HCT116 (cell line): ENCODE measurements around the gene KCTD19. TPM values are rescaled to one million over a fixed set of nuclear protein-coding genes. Genes with fewer than 3 reads are reported as not detected.
"Not testable (repeated sequence)": the region's sequence is repeated elsewhere in the genome, so short reads cannot be mapped to it uniquely, and the experiment has no call there.

Source experiments
- ATAC-seq: fragments of 200-7000 bp; cut with Tn5 transposase; 2 replicates; pipeline ENCODE4 v1.9.1; 2020; ENCODE audit warnings: mild to moderate bottlenecking, moderate library complexity
- Bru-seq: library from RNA; stranded (reverse); fragments of 400-500 nt; gene quantifications from one replicate; lab custom pipeline; 2021; lab: Mats Ljungman, UMichigan
- BruChase-seq, 2 experiments: library from RNA; stranded (reverse); fragments of 400-500 nt; gene quantifications; one replicate each; lab custom pipeline; 2021; lab: Mats Ljungman, UMichigan
- BruUV-seq: library from RNA; stranded (reverse); fragments of 400-500 nt; replicated peaks from 2 replicates; lab custom pipeline; 2021; lab: Mats Ljungman, UMichigan
- CTCF ChIA-PET: fragments of 300-600 bp; sonication (Branson Sonifier 250); formaldehyde crosslinking; loops from one replicate; lab custom pipeline; 2021; ENCODE audit warnings: antibody characterized with exemption; lab: Charles Lee
- POLR2A ChIA-PET: fragments of 300-600, 350-600 bp; sonication (Branson Sonifier 250); formaldehyde crosslinking; loops from one replicate; lab custom pipeline; 2021; ENCODE audit warnings: antibody characterized with exemption; lab: Charles Lee
- RAD21 ChIA-PET, 2 experiments: fragments of 300-600 bp; sonication (Branson Sonifier 250); formaldehyde crosslinking; loops; one replicate each; lab custom pipeline; 2023; ENCODE audit warnings: low total read pairs in 2 of 2; ENCODE audit not compliant: uncharacterized antibody in 2 of 2, unreplicated experiment in 2 of 2, low non-redundant PET in 1 of 2; lab: Charles Lee
- DNase-seq: peaks from one replicate; pipeline ENCODE4 v3.0.0-alpha.2; 2010; ENCODE audit warnings: low read depth, low spot score
- H2AFZ ChIP-seq: fragments of 200-600 bp; shearing (Covaris generic), sonication (generic); 2 replicates; pipeline ENCODE4 v1.6.1; 2017; ENCODE audit warnings: low read depth, mixed run types, mixed read lengths, antibody characterized with exemption, low read length; ENCODE audit not compliant: poor library complexity, severe bottlenecking
- H3K27ac ChIP-seq: 2 replicates; pipeline ENCODE4 v1.5.1; 2012; ENCODE audit warnings: low read depth, low read length
- H3K27me3 ChIP-seq: fragments of 200-600 bp; sonication (generic); 2 replicates; pipeline ENCODE4 v1.6.1; 2016; ENCODE audit warnings: mixed run types, low read length, mixed read lengths; ENCODE audit not compliant: insufficient read depth
- H3K36me3 ChIP-seq, 2 experiments: fragments of 200-500 bp in 1 of 2; fragments of 200-600 bp in 1 of 2; sonication (Bioruptor generic) in 1 of 2; sonication (generic) in 1 of 2; 2 replicates each; pipeline versions ENCODE4 v1.5.1 to v1.6.1; 2014 to 2016; ENCODE audit warnings: low read length in 2 of 2, inconsistent platforms in 1 of 2, mixed read lengths in 1 of 2, mixed run types in 1 of 2; ENCODE audit not compliant: insufficient read depth in 2 of 2, control insufficient read depth in 1 of 2
- H3K4me1 ChIP-seq, 2 experiments: fragments of 200-600 bp in 1 of 2; sonication (generic) in 1 of 2; 2 replicates each; pipeline versions ENCODE4 v1.5.1 to v1.6.1; 2012 to 2017; ENCODE audit warnings: low read length in 2 of 2, inconsistent platforms in 1 of 2, mild to moderate bottlenecking in 1 of 2, mixed read lengths in 1 of 2, mixed run types in 1 of 2, moderate library complexity in 1 of 2; ENCODE audit not compliant: insufficient read depth in 2 of 2, control insufficient read depth in 1 of 2
- H3K4me2 ChIP-seq: fragments of 200-600 bp; sonication (generic); 2 replicates; pipeline ENCODE4 v1.6.1; 2017; ENCODE audit warnings: mixed run types, low read length, mixed read lengths
- H3K4me3 ChIP-seq, 2 experiments: fragments of 200-600 bp in 1 of 2; sonication (generic) in 1 of 2; replicated peaks in 1 of 2; 2 replicates each; pipeline ENCODE4 v1.5.1; 2011 to 2016; ENCODE audit warnings: low read length in 2 of 2, control low read depth in 1 of 2, low read depth in 1 of 2, mild to moderate bottlenecking in 1 of 2, mixed read lengths in 1 of 2, mixed run types in 1 of 2
- H3K79me2 ChIP-seq: fragments of 200-600 bp; sonication (generic); 2 replicates; pipeline ENCODE4 v1.6.1; 2017; ENCODE audit warnings: mild to moderate bottlenecking, mixed run types, low read length, moderate library complexity, mixed read lengths; ENCODE audit not compliant: insufficient read depth
- H3K9ac ChIP-seq: fragments of 200-600 bp; sonication (generic); 2 replicates; pipeline ENCODE4 v1.6.1; 2016; ENCODE audit warnings: low read length, mixed read lengths
- H3K9me2 ChIP-seq: fragments of 200-600 bp; sonication (generic), shearing (Covaris generic); 2 replicates; pipeline ENCODE4 v1.6.1; 2017; ENCODE audit warnings: mixed run types, mild to moderate bottlenecking, moderate library complexity; ENCODE audit not compliant: insufficient read depth
- H3K9me3 ChIP-seq, 2 experiments: fragments of 200-500 bp in 1 of 2; fragments of 200-600 bp in 1 of 2; sonication (Bioruptor generic) in 1 of 2; sonication (generic) in 1 of 2; 2 replicates each; pipeline ENCODE4 v1.6.1; 2014 to 2017; ENCODE audit warnings: low read length in 2 of 2, mixed read lengths in 2 of 2, inconsistent platforms in 1 of 2, low read depth in 1 of 2, mild to moderate bottlenecking in 1 of 2, mixed run types in 1 of 2, moderate library complexity in 1 of 2; ENCODE audit not compliant: control insufficient read depth in 1 of 2, insufficient read depth in 1 of 2
- H4K20me1 ChIP-seq: fragments of 200-600 bp; sonication (generic), shearing (Covaris generic); 2 replicates; pipeline ENCODE4 v1.6.1; 2017; ENCODE audit warnings: mixed run types, mild to moderate bottlenecking, moderate library complexity; ENCODE audit not compliant: insufficient read depth
- ATF3 ChIP-seq: IDR thresholded peaks from 2 replicates; pipeline ENCODE4 v1.6.1; 2012
- CBX3 ChIP-seq: IDR thresholded peaks from 2 replicates; pipeline ENCODE4 v1.6.1; 2012; ENCODE audit warnings: low read depth
- CEBPB ChIP-seq: IDR thresholded peaks from 2 replicates; pipeline ENCODE4 v1.6.1; 2012; ENCODE audit warnings: low read depth
- JUND ChIP-seq: IDR thresholded peaks from 2 replicates; pipeline ENCODE4 v1.6.1; 2012
- MAX ChIP-seq: IDR thresholded peaks from 2 replicates; pipeline ENCODE4 v1.6.1; 2012
- POLR2AphosphoS5 ChIP-seq: IDR thresholded peaks from 2 replicates; pipeline ENCODE4 v1.6.1; 2011; ENCODE audit warnings: mild to moderate bottlenecking, low read depth, low read length, moderate library complexity
- REST ChIP-seq: IDR thresholded peaks from 2 replicates; pipeline ENCODE4 v1.6.1; 2012; ENCODE audit warnings: low read depth
- SIN3A ChIP-seq: IDR thresholded peaks from 2 replicates; pipeline ENCODE4 v1.6.1; 2012; ENCODE audit warnings: low read depth
- SP1 ChIP-seq: IDR thresholded peaks from 2 replicates; pipeline ENCODE4 v1.6.1; 2012; ENCODE audit warnings: low read depth
- TCF7L2 ChIP-seq: IDR thresholded peaks from 2 replicates; pipeline ENCODE4 v1.7.0; 2011; ENCODE audit warnings: borderline replicate concordance, inconsistent platforms; ENCODE audit not compliant: insufficient read depth, insufficient read length; ENCODE audit errors: extremely low read depth
- YY1 ChIP-seq: IDR thresholded peaks from 2 replicates; pipeline ENCODE4 v1.6.1; 2011; ENCODE audit warnings: low read length, low read depth, moderate library complexity, mild to moderate bottlenecking; ENCODE audit not compliant: insufficient replicate concordance; ENCODE audit errors: extremely low read depth
- intact Hi-C: fragments of 100-400 bp; cut with micrococcal nuclease; formaldehyde crosslinking; loops from 2 replicates; pipeline ENCODE4 v1.10.0; 2022
- long read RNA-seq: library from polyadenylated mRNA; unstranded; transcript quantifications from one replicate; pipeline ENCODE4 v2.0.0, GENCODE V29; 2021; ENCODE audit not compliant: unreplicated experiment
- polyA plus RNA-seq: library from polyadenylated mRNA; unstranded; fragments of >200 nt; gene quantifications from 2 replicates; pipeline ENCODE4 v1.2.1, GENCODE V29; 2012; ENCODE audit warnings: missing spikeins
- total RNA-seq: library from RNA; stranded (reverse); gene quantifications from one replicate; pipeline ENCODE4 v1.2.1, GENCODE V29; 2021; ENCODE audit not compliant: unreplicated experiment

Gene KCTD19
- not detected for total RNA-seq
- polyA plus RNA-seq = 0.09 and 0.25 TPM in 2 replicates
- Bru-seq, nascent RNA = not detected
- BruChase-seq, experiment 1, labeled RNA remaining after a 6-hour chase = percentile 0 among the genes with signal in this experiment
- percentile 0 among the genes with signal in this experiment for BruChase-seq, experiment 2, labeled RNA remaining after a 2-hour chase
- long read RNA-seq, partial matches to known transcripts = 0 of 1 reads
- long read RNA-seq, other reads (novel, unspliced or antisense) = 1 of 1 reads

- no peaks in the 10 kb centered on the region for H3K79me2 ChIP-seq
- H2AFZ ChIP-seq = no peak within 1 kb of the TSS
- ATAC-seq = no peak
- intact Hi-C loops = no loop called here
- H3K9me2 ChIP-seq = no peaks in the 10 kb centered on the region
- no peaks in the 10 kb centered on the region for H3K36me3 ChIP-seq
- H4K20me1 ChIP-seq = no peaks in the 10 kb centered on the region
- no TSS peak for BruUV-seq
- POLR2A ChIA-PET = no interaction called here
- no peak within 1 kb of the TSS for H3K4me3 ChIP-seq
- CTCF ChIA-PET = no interaction called here
- RAD21 ChIA-PET = no interaction called here
- DNase-seq = no peak
- H3K4me1 ChIP-seq = no peaks in the 10 kb centered on the region
- H3K9ac ChIP-seq = no peak within 1 kb of the TSS
- no peaks in the 10 kb centered on the region for H3K9me3 ChIP-seq
- H3K4me2 ChIP-seq = no peak within 1 kb of the TSS
- no peak within 1 kb of the TSS for H3K27ac ChIP-seq
- TF ChIP-seq MAX = no peak
- no peak for TF ChIP-seq YY1
- TF ChIP-seq SIN3A = no peak
- TF ChIP-seq CBX3 = no peak
- no peak for TF ChIP-seq ATF3
- TF ChIP-seq REST = no peak
- no peak for TF ChIP-seq POLR2AphosphoS5
- no peak for TF ChIP-seq SP1
- no peak for TF ChIP-seq JUND
- TF ChIP-seq CEBPB = no peak
- no peak for TF ChIP-seq TCF7L2
- peaks cover 9% of the 10 kb centered on the region; the same call in 1 of the 2 replicates for H3K27me3 ChIP-seq
Measured at GRCh38 chr16:67326472-67327309, at the start of gene KCTD19, which contains the start of gene LRRC36. KCTD19 (minus strand) TSS chr16:67326741; CDS start chr16:67326707, 34 bp downstream. LRRC36 (plus strand) TSS chr16:67326815; CDS start chr16:67326863, 48 bp downstream.

GRCh38 chr16:67376012-67376411, 49.5 kb upstream of the KCTD19 start:
- RAD21 ChIA-PET, BruUV-seq, H3K27ac ChIP-seq, H3K4me1 ChIP-seq, H3K36me3 ChIP-seq, H4K20me1 ChIP-seq, H3K4me2 ChIP-seq, CTCF ChIA-PET, H3K9ac ChIP-seq, H3K79me2 ChIP-seq, H3K9me3 ChIP-seq, H2AFZ ChIP-seq, POLR2A ChIA-PET, H3K4me3 ChIP-seq, ATAC-seq, H3K9me2 ChIP-seq, H3K27me3 ChIP-seq, intact Hi-C loops, DNase-seq: not testable (repeated sequence)
